Colonic mucosa (tissue), 4 donors: ENCODE measurements around the gene CELSR1. TPM values are rescaled to one million over a fixed set of nuclear protein-coding genes. Genes with fewer than 3 reads are reported as not detected.

ENCODE experiments used
- DNase-seq: peaks from one replicate; pipeline ENCODE4 v3.0.0-alpha.2; 2020
- H3K27ac ChIP-seq: fragments of 200-600 bp; one replicate; pipeline ENCODE4 v1.8.0; 2021
- H3K27me3 ChIP-seq: fragments of 200-600 bp; one replicate; pipeline ENCODE4 v1.8.0; 2021
- H3K36me3 ChIP-seq: fragments of 200-600 bp; one replicate; pipeline ENCODE4 v1.8.0; 2021
- H3K4me1 ChIP-seq: fragments of 200-600 bp; one replicate; pipeline ENCODE4 v1.8.0; 2021; ENCODE audit warnings: mild to moderate bottlenecking
- H3K4me3 ChIP-seq: fragments of 200-600 bp; one replicate; pipeline ENCODE4 v1.8.0; 2021
- H3K9ac ChIP-seq, 2 donors: one replicate each; pipeline ENCODE4 v1.7.0; 2013; ENCODE audit warnings: control low read depth in 2 of 2, low read depth in 2 of 2, low read length in 2 of 2
- H3K9me3 ChIP-seq: fragments of 200-600 bp; one replicate; pipeline ENCODE4 v1.8.0; 2021
- CTCF ChIP-seq: fragments of 200-600 bp; IDR thresholded peaks from one replicate; pipeline ENCODE4 v1.8.0; 2022; ENCODE audit warnings: antibody characterized with exemption, mild to moderate bottlenecking
- intact Hi-C: fragments of 100-400 bp; cut with DNase I; formaldehyde crosslinking; loops from one replicate; pipeline ENCODE4 v1.14.1; 2022
- total RNA-seq, 2 donors: library from RNA; stranded (reverse); fragmentation: NEBNext Ultra II Directional in 1 of 2; extraction: Animal tissue kit (Norgen Biotek cat#: 25700) in 1 of 2; gene quantifications; one replicate each; pipeline ENCODE4 v1.2.1, GENCODE V29; 2021
- donor health status: healthy.
- donor health status: DM: no; HTN: no; CAD: no.
- donor health status: DM: no; HTN: no; CAD: no.

CELSR1 gene
- total RNA-seq, 2 donors from 2014 or later = 2.7 to 7.8 TPM

- H3K36me3 ChIP-seq = no peaks in the 10 kb centered on the region
- H3K9me3 ChIP-seq = no peaks in the 10 kb centered on the region
- H3K4me3 ChIP-seq = no peak overlapping the region
- no peak overlapping the region for H3K9ac ChIP-seq
- H3K27me3 ChIP-seq = no peaks in the 10 kb centered on the region
- H3K27ac ChIP-seq = no peak overlapping the region
- intact Hi-C loops = no loop called here
- no peaks in the 10 kb centered on the region for H3K4me1 ChIP-seq
- TF ChIP-seq CTCF = no peak
- DNase-seq = no peak
Measured at GRCh38 chr22:46413725-46414379, 123.6 kb downstream of the CELSR1 start.

GRCh38 chr22:46411347-46411746 lies 126.1 kb downstream of the CELSR1 start:
- intact Hi-C loops = no loop called here
- Histone ChIP-seq H3K27ac (no peak overlapping the region), H3K9me3 (no peaks in the 10 kb centered on the region), H3K4me3 (no peak overlapping the region), H3K36me3 (no peaks in the 10 kb centered on the region), H3K4me1 (no peaks in the 10 kb centered on the region), H3K9ac (no peak overlapping the region), H3K27me3 (no peaks in the 10 kb centered on the region)
- TF ChIP-seq CTCF = no peak
- no peak for DNase-seq

DNA sequence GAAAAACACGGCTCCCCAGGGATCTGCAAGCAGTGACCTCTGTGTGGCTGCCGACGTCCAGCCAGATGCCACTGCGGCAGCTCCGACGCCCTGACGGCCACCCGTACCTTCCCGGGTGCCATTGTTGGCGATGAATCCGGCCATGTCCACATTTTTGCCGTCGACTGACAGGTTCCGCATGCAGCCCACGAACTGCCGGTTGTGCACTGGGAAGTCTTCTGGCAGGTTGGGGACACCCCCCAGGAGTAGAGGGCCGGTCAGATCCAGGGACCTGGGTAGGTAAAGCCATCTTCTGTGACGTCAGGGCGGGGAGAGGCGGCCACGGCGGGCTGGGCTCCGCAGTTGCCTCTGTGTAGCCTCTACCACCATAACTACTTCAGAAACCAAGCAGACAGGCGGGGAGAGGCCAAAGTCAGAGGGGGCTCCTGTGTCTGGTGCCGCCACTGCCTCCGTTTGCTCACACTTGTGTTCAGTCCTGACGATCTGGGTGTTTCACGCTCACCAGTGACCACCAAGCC lies 127.1 kb downstream of the CELSR1 start:
- intact Hi-C loops = no loop called here
- Histone ChIP-seq H3K9me3 (no peaks in the 10 kb centered on the region), H3K4me3 (no peak overlapping the region), H3K27me3 (no peaks in the 10 kb centered on the region), H3K9ac (no peak overlapping the region), H3K36me3 (no peaks in the 10 kb centered on the region), H3K4me1 (no peaks in the 10 kb centered on the region), H3K27ac (no peak overlapping the region)
- no peak for TF ChIP-seq CTCF
- DNase-seq = no peak

DNA sequence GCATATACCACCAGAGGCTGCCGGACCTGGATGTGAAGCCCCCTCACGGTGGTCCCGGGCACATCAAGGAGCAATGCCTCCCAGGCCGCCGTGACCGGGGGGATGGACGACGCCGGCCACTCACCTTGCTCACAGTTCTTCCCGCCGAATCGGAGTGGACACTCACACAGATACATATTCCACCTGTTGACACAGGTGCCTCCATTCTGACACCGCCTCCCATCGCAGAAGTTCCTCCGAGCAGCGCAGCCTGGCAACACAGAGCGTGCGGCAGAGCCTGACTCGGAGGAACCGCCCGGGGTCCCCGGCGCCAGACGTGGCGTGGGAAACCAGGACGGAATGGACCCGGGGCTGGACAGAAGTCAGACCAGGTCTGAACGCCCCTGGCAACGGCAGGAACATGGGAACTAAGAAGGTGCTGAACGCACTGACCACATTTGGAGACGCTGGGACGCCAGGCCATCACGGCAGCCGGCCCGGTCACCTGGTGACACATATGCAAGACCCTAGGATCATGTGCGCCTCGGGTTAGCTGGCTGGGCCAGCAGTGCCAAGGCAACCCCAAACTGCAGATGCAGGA lies 127.7 kb downstream of the CELSR1 start:
- TF ChIP-seq CTCF = no peak
- Histone ChIP-seq H3K27ac (no peak overlapping the region), H3K9me3 (no peaks in the 10 kb centered on the region), H3K27me3 (no peaks in the 10 kb centered on the region), H3K4me1 (no peaks in the 10 kb centered on the region), H3K9ac (no peak overlapping the region), H3K4me3 (no peak overlapping the region), H3K36me3 (no peaks in the 10 kb centered on the region)
- no peak for DNase-seq
- intact Hi-C loops = no loop called here

DNA sequence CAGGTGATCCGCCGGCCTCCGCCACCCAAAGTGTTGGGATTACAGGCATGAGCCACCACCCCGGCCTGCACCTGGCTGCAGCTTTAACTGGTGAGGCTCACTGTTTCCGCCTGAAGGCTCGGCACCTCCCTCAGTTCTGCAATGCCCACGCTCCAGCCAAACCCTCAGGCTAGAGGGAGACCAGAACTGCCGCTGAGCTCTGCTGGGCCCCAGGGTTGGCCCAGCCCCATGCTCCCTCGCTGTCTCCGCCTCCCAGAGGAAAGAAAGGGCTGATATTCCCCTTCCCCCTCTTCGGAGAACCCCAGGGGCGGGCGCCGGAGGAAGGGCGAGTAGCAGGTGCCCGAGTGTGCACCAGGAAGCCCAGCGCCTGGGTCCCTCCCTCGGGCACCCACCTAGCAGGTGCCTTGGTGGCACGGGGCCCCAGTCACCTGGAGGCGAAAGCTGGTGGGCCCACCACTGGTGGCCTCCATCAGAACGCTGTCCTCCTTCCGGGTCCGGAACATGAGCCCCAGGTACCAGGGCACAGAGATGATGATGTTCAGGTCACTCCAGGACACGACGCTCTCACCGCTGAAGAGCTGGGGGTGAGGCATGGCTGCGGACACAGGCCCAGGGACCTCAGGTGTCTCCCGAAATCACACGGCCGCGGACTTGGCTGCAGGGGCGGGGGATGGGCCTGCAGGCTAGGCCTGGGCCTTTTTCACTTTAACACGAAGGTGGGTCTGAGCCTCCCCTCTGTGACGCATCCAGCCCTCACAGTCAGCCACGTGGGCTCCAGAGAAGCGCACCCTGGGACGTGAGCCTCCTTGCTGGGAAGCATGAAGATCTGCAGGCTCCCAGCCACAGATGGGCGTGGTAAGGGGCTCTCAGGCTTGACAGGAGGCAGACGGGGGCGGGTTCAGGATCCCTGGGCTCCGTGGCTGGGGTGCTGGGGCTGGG lies 128.6 kb downstream of the CELSR1 start:
- no peak for DNase-seq
- no peak for TF ChIP-seq CTCF
- intact Hi-C loops = no loop called here
- H3K9ac ChIP-seq = no peak overlapping the region
- H3K36me3 ChIP-seq = no peaks in the 10 kb centered on the region
- no peaks in the 10 kb centered on the region for H3K4me1 ChIP-seq
- no peaks in the 10 kb centered on the region for H3K9me3 ChIP-seq
- H3K4me3 ChIP-seq = no peak overlapping the region
- H3K27me3 ChIP-seq = no peaks in the 10 kb centered on the region
- H3K27ac ChIP-seq = no peak overlapping the region
